Breast epithelium (tissue), 3 donors: ENCODE data around the gene CREG1.

Experiments used
- POLR2A ChIP-seq: fragments of 450-650 bp; IDR thresholded peaks from one replicate; pipeline ENCODE4 v1.6.1; 2016; ENCODE audit warnings: antibody characterized with exemption, mild to moderate bottlenecking, moderate library complexity
- POLR2AphosphoS5 ChIP-seq, 3 donors: sonication (generic); formaldehyde crosslinking; IDR thresholded peaks; one replicate each; pipeline ENCODE4 v1.6.1; 2017; ENCODE audit warnings: antibody characterized with exemption in 3 of 3
- TF ChIP-seq, protein P1 (sequence below), 3 donors: fragments of 450-650 bp; IDR thresholded peaks; one replicate each; pipeline ENCODE4 v1.5.1; 2016 to 2017; ENCODE audit warnings: antibody characterized with exemption in 3 of 3, mild to moderate bottlenecking in 3 of 3, moderate library complexity in 3 of 3

GRCh38 chr1:167562702-167563101 is 9.1 kb upstream of the CREG1 start:
- TF ChIP-seq, protein P1, sequence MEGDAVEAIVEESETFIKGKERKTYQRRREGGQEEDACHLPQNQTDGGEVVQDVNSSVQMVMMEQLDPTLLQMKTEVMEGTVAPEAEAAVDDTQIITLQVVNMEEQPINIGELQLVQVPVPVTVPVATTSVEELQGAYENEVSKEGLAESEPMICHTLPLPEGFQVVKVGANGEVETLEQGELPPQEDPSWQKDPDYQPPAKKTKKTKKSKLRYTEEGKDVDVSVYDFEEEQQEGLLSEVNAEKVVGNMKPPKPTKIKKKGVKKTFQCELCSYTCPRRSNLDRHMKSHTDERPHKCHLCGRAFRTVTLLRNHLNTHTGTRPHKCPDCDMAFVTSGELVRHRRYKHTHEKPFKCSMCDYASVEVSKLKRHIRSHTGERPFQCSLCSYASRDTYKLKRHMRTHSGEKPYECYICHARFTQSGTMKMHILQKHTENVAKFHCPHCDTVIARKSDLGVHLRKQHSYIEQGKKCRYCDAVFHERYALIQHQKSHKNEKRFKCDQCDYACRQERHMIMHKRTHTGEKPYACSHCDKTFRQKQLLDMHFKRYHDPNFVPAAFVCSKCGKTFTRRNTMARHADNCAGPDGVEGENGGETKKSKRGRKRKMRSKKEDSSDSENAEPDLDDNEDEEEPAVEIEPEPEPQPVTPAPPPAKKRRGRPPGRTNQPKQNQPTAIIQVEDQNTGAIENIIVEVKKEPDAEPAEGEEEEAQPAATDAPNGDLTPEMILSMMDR (IDR thresholded peaks at IDR 0.05), result no peak
- TF ChIP-seq POLR2AphosphoS5 (IDR thresholded peaks at IDR 0.05), result no peak
- TF ChIP-seq POLR2A, result no peak
